GM23248 (cell line): Measurements from ENCODE around the gene SIT1. TPM values are rescaled to one million over a fixed set of nuclear protein-coding genes. Genes with fewer than 3 reads are reported as not detected.

Source experiments
- DNase-seq: peaks from one replicate; pipeline ENCODE4 v3.0.0-alpha.2; 2015
- H2AFZ ChIP-seq: fragments of 200-600 bp; sonication (generic); 2 replicates; pipeline ENCODE4 v1.6.1; 2016; ENCODE audit warnings: antibody characterized with exemption
- H3F3A ChIP-seq: fragments of 200-600 bp; sonication (generic); 2 replicates; pipeline ENCODE4 v1.6.1; 2016; ENCODE audit warnings: mild to moderate bottlenecking, antibody characterized with exemption, mixed run types; ENCODE audit not compliant: insufficient read depth
- H3K27ac ChIP-seq: fragments of 200-600 bp; sonication (generic); 2 replicates; pipeline ENCODE4 v1.5.1; 2016; ENCODE audit warnings: mild to moderate bottlenecking
- H3K27me3 ChIP-seq: fragments of 200-600 bp; sonication (generic); replicated peaks from 2 replicates; pipeline ENCODE4 v1.6.1; 2016; ENCODE audit warnings: mild to moderate bottlenecking; ENCODE audit not compliant: insufficient read depth
- H3K36me3 ChIP-seq: fragments of 200-600 bp; sonication (generic); 2 replicates; pipeline ENCODE4 v1.6.1; 2016; ENCODE audit warnings: low read depth, mild to moderate bottlenecking
- H3K4me1 ChIP-seq: fragments of 200-600 bp; sonication (generic); 2 replicates; pipeline ENCODE4 v1.6.1; 2016; ENCODE audit warnings: mild to moderate bottlenecking; ENCODE audit not compliant: insufficient read depth
- H3K4me2 ChIP-seq: fragments of 200-600 bp; sonication (generic); one replicate; pipeline ENCODE4 v1.6.1; 2016; ENCODE audit warnings: mild to moderate bottlenecking; ENCODE audit not compliant: unreplicated experiment
- H3K4me3 ChIP-seq: fragments of 200-600 bp; sonication (generic); 2 replicates; pipeline ENCODE4 v1.5.1; 2016; ENCODE audit warnings: mild to moderate bottlenecking
- H3K79me2 ChIP-seq: fragments of 200-600 bp; sonication (generic); 2 replicates; pipeline ENCODE4 v1.6.1; 2016; ENCODE audit warnings: mild to moderate bottlenecking; ENCODE audit not compliant: insufficient read depth
- H3K9ac ChIP-seq: fragments of 200-600 bp; sonication (generic); 2 replicates; pipeline ENCODE4 v1.6.1; 2016; ENCODE audit warnings: mild to moderate bottlenecking
- H3K9me2 ChIP-seq: fragments of 200-600 bp; sonication (generic); 2 replicates; pipeline ENCODE4 v1.6.1; 2016; ENCODE audit warnings: mixed run types, mild to moderate bottlenecking, moderate library complexity; ENCODE audit not compliant: insufficient read depth
- H3K9me3 ChIP-seq: fragments of 200-600 bp; sonication (generic); one replicate; pipeline ENCODE4 v1.6.1; 2017; ENCODE audit warnings: low read depth
- H4K20me1 ChIP-seq: fragments of 200-600 bp; sonication (generic); 2 replicates; pipeline ENCODE4 v1.6.0; 2016; ENCODE audit not compliant: insufficient read depth
- EZH2 ChIP-seq: fragments of 200-600 bp; sonication (generic); IDR thresholded peaks from 2 replicates; pipeline ENCODE4 v1.6.1; 2018; ENCODE audit warnings: antibody characterized with exemption, mild to moderate bottlenecking; ENCODE audit not compliant: insufficient read depth, poor library complexity, severe bottlenecking
- EZH2phosphoT487 ChIP-seq: fragments of 200-600 bp; sonication (generic); IDR thresholded peaks from 2 replicates; pipeline ENCODE4 v1.6.1; 2018; ENCODE audit warnings: antibody characterized with exemption, moderate library complexity, mild to moderate bottlenecking, low read depth; ENCODE audit not compliant: insufficient read depth
- WGBS, 2 experiments: methylation state at CpG; one replicate each; pipeline ENCODE4 v1.1.6; 2015 to 2017; ENCODE audit warnings: low lambda C conversion rate in 2 of 2, low coverage in 1 of 2; ENCODE audit errors: missing lambda C conversion rate in 2 of 2; 5-methylcytosine and 5-hydroxymethylcytosine counted together
- in situ Hi-C: fragments of 300-500 bp; cut with MboI; formaldehyde crosslinking; loops from 2 replicates; pipeline ENCODE4 v1.15.0; 2020
- polyA plus RNA-seq: library from polyadenylated mRNA; unstranded; fragments of >200 nt; fragmentation: Nextera tagmentation; extraction: Ambion mirVana; gene quantifications from 2 replicates; pipeline ENCODE4 v1.2.1, GENCODE V29; 2016
- total RNA-seq: library from RNA; depleted of rRNA; stranded (reverse); fragments of >200 nt; shearing (Covaris generic); gene quantifications from 2 replicates; pipeline ENCODE4 v1.2.3, GENCODE V29; 2014

The SIT1 gene
- total and polyA plus RNA-seq, 2 experiments from 2014 or later = not detected

- Histone ChIP-seq H3K9me3 (no peaks in the 10 kb centered on the region), H3K27me3 (no peaks in the 10 kb centered on the region), H3K36me3 (peaks cover 39% of the 10 kb centered on the region), H3F3A (peaks cover 87% of the 10 kb centered on the region), H3K79me2 (peaks cover 29% of the 10 kb centered on the region), H2AFZ (no peak overlapping the region), H3K9me2 (no peaks in the 10 kb centered on the region), H3K9ac (no peak overlapping the region), H3K27ac (peak overlapping the region; percentile 28), H3K4me3 (no peak overlapping the region), H3K4me2 (no peak overlapping the region), H4K20me1 (peaks cover 35% of the 10 kb centered on the region), H3K4me1 (peaks cover 18% of the 10 kb centered on the region)
- in situ Hi-C loops = no loop called here
- peak; percentile 43 for DNase-seq
- TF ChIP-seq EZH2 (no peak), EZH2phosphoT487 (no peak)
- 40 to 42% methylated on average over 3 of the region's 3 CpGs for WGBS, 2 experiments
These were observed 30.7 kb upstream of the SIT1 start for GRCh38 chr9:35681341-35682002.

GRCh38 chr9:35680331-35681105 is 29.8 kb upstream of the SIT1 start:
- in situ Hi-C loops = no loop called here
- peaks cover 20% of the 10 kb centered on the region for H3K79me2 ChIP-seq
- peaks cover 78% of the 10 kb centered on the region for H3F3A ChIP-seq
- DNase-seq = peak; percentile 62
- no peaks in the 10 kb centered on the region for H3K9me2 ChIP-seq
- H3K36me3 ChIP-seq = peaks cover 31% of the 10 kb centered on the region
- WGBS, 2 experiments = 51 to 55% methylated on average over 15 of the region's 15 CpGs
- peak overlapping the region; percentile 28 for H3K27ac ChIP-seq
- H3K9ac ChIP-seq = no peak overlapping the region
- peaks cover 27% of the 10 kb centered on the region; the same call in 1 of the 2 replicates for H4K20me1 ChIP-seq
- H3K4me2 ChIP-seq = no peak overlapping the region
- H3K4me1 ChIP-seq = peaks cover 8% of the 10 kb centered on the region
- H2AFZ ChIP-seq = no peak overlapping the region
- H3K4me3 ChIP-seq = no peak overlapping the region
- no peaks in the 10 kb centered on the region for H3K9me3 ChIP-seq
- TF ChIP-seq EZH2phosphoT487 = no peak
- no peak for TF ChIP-seq EZH2
- H3K27me3 ChIP-seq = no peaks in the 10 kb centered on the region

- H3F3A ChIP-seq = peaks cover 71% of the 10 kb centered on the region
- DNase-seq = no peak
- TF ChIP-seq EZH2phosphoT487 (no peak), EZH2 (no peak)
These were observed 29.1 kb upstream of the SIT1 start for GRCh38 chr9:35679766-35680330.

GRCh38 chr9:35679091-35679490 is 28.4 kb upstream of the SIT1 start:
- H3K4me3 ChIP-seq = no peak overlapping the region
- 88 to 92% methylated on average over 5 of the region's 5 CpGs for WGBS, 2 experiments

More at GRCh38 chr9:35679766-35680330, 29.1 kb upstream of the SIT1 start:
- peaks cover 13% of the 10 kb centered on the region for H3K79me2 ChIP-seq
- in situ Hi-C loops = no loop called here
- peaks cover 20% of the 10 kb centered on the region; the same call in 1 of the 2 replicates for H4K20me1 ChIP-seq
- H3K4me3 ChIP-seq = no peak overlapping the region
- no peaks in the 10 kb centered on the region for H3K9me2 ChIP-seq
- H3K4me1 ChIP-seq = peaks cover 7% of the 10 kb centered on the region; the same call in 1 of the 2 replicates
- H3K27me3 ChIP-seq = no peaks in the 10 kb centered on the region
- 85 to 86% methylated on average over 8 of the region's 8 CpGs for WGBS, 2 experiments
- no peaks in the 10 kb centered on the region for H3K9me3 ChIP-seq
- H2AFZ ChIP-seq = no peak overlapping the region
- peaks cover 28% of the 10 kb centered on the region for H3K36me3 ChIP-seq
- H3K9ac ChIP-seq = no peak overlapping the region
- no peak overlapping the region for H3K27ac ChIP-seq
- no peak overlapping the region for H3K4me2 ChIP-seq

More at GRCh38 chr9:35679091-35679490, 28.4 kb upstream of the SIT1 start:
- 0 out of 2 replicates have a peak, but pooled peaks cover 14% of the 10 kb centered on the region for H4K20me1 ChIP-seq
- in situ Hi-C loops = no loop called here
- peaks cover 6% of the 10 kb centered on the region; the same call in 1 of the 2 replicates for H3K79me2 ChIP-seq
- H3F3A ChIP-seq = peaks cover 64% of the 10 kb centered on the region
- no peak overlapping the region for H2AFZ ChIP-seq
- H3K9me3 ChIP-seq = no peaks in the 10 kb centered on the region
- DNase-seq = no peak
- no peak overlapping the region for H3K27ac ChIP-seq
- no peaks in the 10 kb centered on the region for H3K27me3 ChIP-seq
- no peak for TF ChIP-seq EZH2phosphoT487
- TF ChIP-seq EZH2 = no peak
- no peaks in the 10 kb centered on the region for H3K9me2 ChIP-seq
- H3K36me3 ChIP-seq = peaks cover 24% of the 10 kb centered on the region
- H3K9ac ChIP-seq = no peak overlapping the region
- H3K4me1 ChIP-seq = peaks cover 7% of the 10 kb centered on the region; the same call in 1 of the 2 replicates
- H3K4me2 ChIP-seq = no peak overlapping the region
